T-cell (primary cell): Measurements from ENCODE around the gene BCL2. TPM values are rescaled to one million over a fixed set of nuclear protein-coding genes. Genes with fewer than 3 reads are reported as not detected.

ENCODE experiments used
- ATAC-seq, 4 experiments: fragments of 200-7000 bp in 3 of 4; fragments of 150-1000 bp in 1 of 4; cut with Tn5 transposase; replicated peaks in 1 of 4; 1 replicate in 3 of 4; 2 replicates in 1 of 4; pipeline ENCODE4 v1.10.0; 2021; ENCODE audit warnings: moderate library complexity in 3 of 4, mild to moderate bottlenecking in 2 of 4, moderate number of reproducible peaks in 1 of 4
- CTCF ChIA-PET, 2 donors: fragments of 300-600 bp; sonication (Branson Sonifier 250); formaldehyde crosslinking; loops; one replicate each; lab custom pipeline; 2022; ENCODE audit warnings: antibody characterized with exemption in 2 of 2; lab: Charles Lee
- POLR2A ChIA-PET, 2 donors: fragments of 300-600 bp; sonication (Branson Sonifier 250); formaldehyde crosslinking; loops; one replicate each; lab custom pipeline; 2022; ENCODE audit warnings: antibody characterized with exemption in 2 of 2; lab: Charles Lee
- DNase-seq, 35 experiments: peaks; one replicate each; pipeline versions ENCODE4 v3.0.0 to v3.0.0-alpha.2; 2013 to 2023
- H3K27ac ChIP-seq: one replicate; pipeline ENCODE4 v1.5.1; 2013; ENCODE audit warnings: low read length
- H3K27me3 ChIP-seq, 2 experiments: replicated peaks in 1 of 2; 1 replicate in 1 of 2; 2 replicates in 1 of 2; pipeline versions ENCODE4 v1.6.1 to v1.7.0; 2013; ENCODE audit warnings: low read length in 1 of 2, mixed read lengths in 1 of 2; ENCODE audit not compliant: control insufficient read depth in 2 of 2, insufficient read depth in 2 of 2; ENCODE audit errors: extremely low read depth in 1 of 2
- H3K36me3 ChIP-seq, 2 donors: 1 replicate in 1 of 2; 2 replicates in 1 of 2; pipeline versions ENCODE4 v1.6.1 to v1.7.0; 2013; ENCODE audit warnings: low read length in 1 of 2; ENCODE audit not compliant: control insufficient read depth in 2 of 2, insufficient read depth in 1 of 2; ENCODE audit errors: extremely low read depth in 1 of 2
- H3K4me1 ChIP-seq, 2 experiments: 1 replicate in 1 of 2; 2 replicates in 1 of 2; pipeline versions ENCODE4 v1.6.1 to v1.7.0; 2013; ENCODE audit warnings: low read length in 2 of 2, mixed read lengths in 1 of 2; ENCODE audit not compliant: insufficient read depth in 2 of 2, control insufficient read depth in 1 of 2; ENCODE audit errors: extremely low read depth in 1 of 2
- H3K4me3 ChIP-seq, 2 donors: 1 replicate in 1 of 2; 2 replicates in 1 of 2; pipeline versions ENCODE4 v1.5.1 to v1.7.0; 2013; ENCODE audit warnings: mild to moderate bottlenecking in 2 of 2, low read length in 1 of 2, moderate library complexity in 1 of 2; ENCODE audit not compliant: control insufficient read depth in 1 of 2; ENCODE audit errors: extremely low read depth in 1 of 2
- H3K9me3 ChIP-seq: 2 replicates; pipeline ENCODE4 v1.7.0; 2013
- H3K27ac Mint-ChIP-seq, 2 donors: one replicate each; pipeline ENCODE4 v1.8.0; 2020 to 2021; ENCODE audit warnings: mild to moderate bottlenecking in 2 of 2, mixed read lengths in 2 of 2
- H3K27me3 Mint-ChIP-seq, 2 donors: one replicate each; pipeline ENCODE4 v1.8.0; 2021 to 2022; ENCODE audit warnings: mixed read lengths in 2 of 2
- H3K36me3 Mint-ChIP-seq: one replicate; pipeline ENCODE4 v1.8.0; 2021; ENCODE audit warnings: mixed read lengths
- H3K4me1 Mint-ChIP-seq, 3 donors: one replicate each; pipeline ENCODE4 v1.8.0; 2020 to 2022; ENCODE audit warnings: mixed read lengths in 3 of 3, mild to moderate bottlenecking in 1 of 3
- H3K4me3 Mint-ChIP-seq, 3 donors: one replicate each; pipeline ENCODE4 v1.8.0; 2020 to 2022; ENCODE audit warnings: mild to moderate bottlenecking in 3 of 3, mixed read lengths in 3 of 3, moderate library complexity in 3 of 3
- H3K9me3 Mint-ChIP-seq, 3 donors: one replicate each; pipeline ENCODE4 v1.8.0; 2020 to 2022; ENCODE audit warnings: mixed read lengths in 3 of 3
- WGBS: methylation state at CpG from one replicate; pipeline ENCODE4 v1.1.5; 2013; ENCODE audit warnings: missing lambda C conversion rate; ENCODE audit not compliant: insufficient coverage; 5-methylcytosine and 5-hydroxymethylcytosine counted together
- total RNA-seq, 35 experiments: library from RNA in 6 of 35; stranded (reverse) in 6 of 35; fragments of 120-200 nt in 1 of 35; gene quantifications; one replicate each; pipeline versions ENCODE4 v1.2.1 to v1.2.4 and lab custom pipeline; 2013 to 2026

The BCL2 gene
- total RNA-seq, 5 donors from 2014 or later (not counting 1 experiment from before 2014, with no cell fraction given): 113 to 201 (median 123) TPM

GRCh38 chr18:63135101-63135500, 184.5 kb downstream of the BCL2 start:
- Mint-ChIP-seq H3K27me3 (no peaks in the 10 kb centered on the region), H3K4me3 (no peak overlapping the region), H3K27ac (peak overlapping the region; percentile 50 to 82), H3K36me3 (peaks cover under 1% of the 10 kb centered on the region), H3K9me3 (no peaks in the 10 kb centered on the region), H3K4me1 (peaks cover 70 to 87% (median 81%) of the 10 kb centered on the region in 3 donors)
- no peak overlapping the region for H3K27ac ChIP-seq
- DNase-seq (no peak), ATAC-seq (no peak)
- POLR2A ChIA-PET: interaction anchor here in 1 of 2 donors (0.6 kb wide), 2 partner anchors 13 to 183 kb away, joined by 3 to 7 read pairs; no protein-coding TSS in a partner anchor
- H3K27me3 ChIP-seq: no peaks in the 10 kb centered on the region
- CTCF ChIA-PET: interaction anchor here (0.9 to 2.0 kb wide), 7 partner anchors 9 to 304 kb away, joined by 3 to 12 read pairs (median 4); no protein-coding TSS in a partner anchor
- no peaks in the 10 kb centered on the region for H3K36me3 ChIP-seq
- peaks cover 37 to 47% of the 10 kb centered on the region in 2 experiments for H3K4me1 ChIP-seq
- H3K9me3 ChIP-seq: no peaks in the 10 kb centered on the region
- no peak overlapping the region for H3K4me3 ChIP-seq
- 67% methylated on average over 1 of the region's 3 CpGs for WGBS

- POLR2A ChIA-PET: no interaction called here
- H3K36me3 Mint-ChIP-seq: peaks cover 8% of the 10 kb centered on the region
- H3K36me3 ChIP-seq: peaks cover 0 to 4% of the 10 kb centered on the region in 2 donors
- no peak overlapping the region for H3K27ac ChIP-seq
- WGBS: 100% methylated on average over 5 of the region's 8 CpGs
- H3K4me3 Mint-ChIP-seq: peak overlapping the region in 1 of 3 donors; percentile 46
- no peaks in the 10 kb centered on the region for H3K9me3 Mint-ChIP-seq
- peaks cover 19 to 28% of the 10 kb centered on the region in 2 experiments for H3K4me1 ChIP-seq
- no peaks in the 10 kb centered on the region for H3K27me3 Mint-ChIP-seq
- H3K27ac Mint-ChIP-seq: peak overlapping the region; percentile 18 to 92
- ATAC-seq (no peak), DNase-seq (no peak)
- H3K27me3 ChIP-seq: no peaks in the 10 kb centered on the region
- CTCF ChIA-PET: interaction anchor here (0.6 to 2.6 kb wide), 16 partner anchors 9 to 306 kb away, joined by 3 to 28 read pairs (median 6); no protein-coding TSS in a partner anchor
- peaks cover 51 to 72% (median 60%) of the 10 kb centered on the region in 3 donors for H3K4me1 Mint-ChIP-seq
- H3K4me3 ChIP-seq: no peak overlapping the region
- no peaks in the 10 kb centered on the region for H3K9me3 ChIP-seq
These were observed 186.8 kb downstream of the BCL2 start for GRCh38 chr18:63132819-63133200.

GRCh38 chr18:63131959-63132818, 187.4 kb downstream of the BCL2 start:
- Mint-ChIP-seq H3K9me3 (no peaks in the 10 kb centered on the region), H3K36me3 (peaks cover 10% of the 10 kb centered on the region), H3K4me3 (peak overlapping the region in 2 of 3 donors; percentile 17 to 46), H3K4me1 (peaks cover 46 to 68% (median 56%) of the 10 kb centered on the region in 3 donors), H3K27ac (peak overlapping the region; percentile 87 to 92), H3K27me3 (no peaks in the 10 kb centered on the region)
- ChIA-PET CTCF (interaction anchor here (0.5 to 2.6 kb wide), 28 partner anchors 9 to 307 kb away, joined by 3 to 28 read pairs (median 4); partner anchors contain the start of gene BCL2 (in 1 of the 2)), POLR2A (interaction anchor here in 1 of 2 donors (0.5 kb wide), 1 partner anchor 190 kb away, joined by 9 read pairs; no protein-coding TSS in a partner anchor)
- H3K36me3 ChIP-seq: peaks cover 3 to 10% of the 10 kb centered on the region in 2 donors
- H3K27me3 ChIP-seq: no peaks in the 10 kb centered on the region
- DNase-seq (peak in 1 of 35 experiments; percentile 21), ATAC-seq (peak in 1 of 4 experiments; percentile 24)
- H3K4me3 ChIP-seq: no peak overlapping the region
- peaks cover 14 to 23% of the 10 kb centered on the region in 2 experiments for H3K4me1 ChIP-seq
- H3K27ac ChIP-seq: peak overlapping the region; percentile 25
- WGBS: no CpG with 5 or more reads among the region's 13 CpGs
- H3K9me3 ChIP-seq: no peaks in the 10 kb centered on the region

- 72% methylated on average over 3 of the region's 8 CpGs for WGBS
These were observed 188.2 kb downstream of the BCL2 start for GRCh38 chr18:63131106-63131958.

GRCh38 chr18:63130176-63130575, 189.4 kb downstream of the BCL2 start:
- Histone ChIP-seq H3K9me3 (no peaks in the 10 kb centered on the region), H3K27ac (no peak overlapping the region), H3K4me3 (no peak overlapping the region), H3K27me3 (no peaks in the 10 kb centered on the region), H3K36me3 (peaks cover 6 to 12% of the 10 kb centered on the region in 2 donors), H3K4me1 (peaks cover 12 to 23% of the 10 kb centered on the region in 2 experiments)
- POLR2A ChIA-PET: no interaction called here
- Mint-ChIP-seq H3K36me3 (peaks cover 17% of the 10 kb centered on the region), H3K4me1 (peaks cover 31 to 51% (median 36%) of the 10 kb centered on the region in 3 donors), H3K27me3 (no peaks in the 10 kb centered on the region), H3K9me3 (no peaks in the 10 kb centered on the region), H3K27ac (peak overlapping the region; percentile 36 to 61), H3K4me3 (no peak overlapping the region)
- ATAC-seq (no peak), DNase-seq (no peak)
- CTCF ChIA-PET: interaction anchor here in 1 of 2 donors (0.7 kb wide), 1 partner anchor 80 kb away, joined by 5 read pairs; no protein-coding TSS in a partner anchor
- WGBS: no CpG with 5 or more reads among the region's 2 CpGs

More at GRCh38 chr18:63131106-63131958, 188.2 kb downstream of the BCL2 start:
- DNase-seq: peak in 34 of 35 experiments; percentile 23 to 79 (median 52)
- Mint-ChIP-seq H3K9me3 (no peaks in the 10 kb centered on the region), H3K36me3 (peaks cover 16% of the 10 kb centered on the region), H3K27me3 (no peaks in the 10 kb centered on the region), H3K27ac (peak overlapping the region; percentile 87 to 92), H3K4me1 (peaks cover 43 to 62% (median 47%) of the 10 kb centered on the region in 3 donors), H3K4me3 (peak overlapping the region in 2 of 3 donors; percentile 31 to 46)
- POLR2A ChIA-PET: no interaction called here
- Histone ChIP-seq H3K4me1 (peaks cover 14 to 23% of the 10 kb centered on the region in 2 experiments), H3K27ac (peak overlapping the region; percentile 39), H3K9me3 (no peaks in the 10 kb centered on the region), H3K4me3 (no peak overlapping the region), H3K27me3 (no peaks in the 10 kb centered on the region), H3K36me3 (peaks cover 6 to 12% of the 10 kb centered on the region in 2 donors)
- CTCF ChIA-PET: interaction anchor here (0.5 to 2.6 kb wide), 26 partner anchors 8 to 1067 kb away, joined by 3 to 28 read pairs (median 4); partner anchors contain the start of gene BCL2 (in 1 of the 2)
- peak; percentile 49 to 72 (median 66) for ATAC-seq
